Skeletal muscle satellite cell (primary cell): ENCODE data around the gene TARS3.

Experiments used
- H3K27me3 ChIP-seq: 2 replicates; pipeline ENCODE4 v1.7.0; 2013; ENCODE audit warnings: low read length; ENCODE audit not compliant: control insufficient read depth, insufficient read depth
- H3K36me3 ChIP-seq: 2 replicates; pipeline ENCODE4 v1.7.0; 2013; ENCODE audit warnings: mild to moderate bottlenecking, control low read depth, low read length; ENCODE audit not compliant: insufficient read depth
- H3K4me1 ChIP-seq: 2 replicates; pipeline ENCODE4 v1.7.0; 2013; ENCODE audit warnings: low read length; ENCODE audit not compliant: control insufficient read depth, insufficient read depth
- H3K4me2 ChIP-seq: 2 replicates; pipeline ENCODE4 v1.7.0; 2013; ENCODE audit warnings: mild to moderate bottlenecking, low read length
- H3K4me3 ChIP-seq: 2 replicates; pipeline ENCODE4 v1.7.0; 2013; ENCODE audit warnings: low read length
- H3K9ac ChIP-seq: 2 replicates; pipeline ENCODE4 v1.7.0; 2013; ENCODE audit warnings: mild to moderate bottlenecking, low read depth, low read length, moderate library complexity
- H3K9me3 ChIP-seq: replicated peaks from 2 replicates; pipeline ENCODE4 v1.7.0; 2013; ENCODE audit warnings: mild to moderate bottlenecking, control low read depth, low read length

Gene TARS3

GRCh38 chr15:101619615-101619865 is 104.7 kb downstream of the TARS3 start:
- H3K27me3 ChIP-seq, result no peaks in the 10 kb centered on the region
- no peak overlapping the region for H3K4me3 ChIP-seq
- no peak overlapping the region for H3K4me2 ChIP-seq
- H3K9ac ChIP-seq, result no peak overlapping the region
- H3K9me3 ChIP-seq, result no peaks in the 10 kb centered on the region
- H3K36me3 ChIP-seq, result no peaks in the 10 kb centered on the region
- H3K4me1 ChIP-seq, result peaks cover 24% of the 10 kb centered on the region

- no peak overlapping the region for H3K4me3 ChIP-seq
- H3K27me3 ChIP-seq, result peaks cover 4% of the 10 kb centered on the region
- H3K9ac ChIP-seq, result no peak overlapping the region
- no peak overlapping the region for H3K4me2 ChIP-seq
- H3K36me3 ChIP-seq, result no peaks in the 10 kb centered on the region
- peaks cover 29% of the 10 kb centered on the region for H3K4me1 ChIP-seq
- H3K9me3 ChIP-seq, result no peaks in the 10 kb centered on the region
Observed at GRCh38 chr15:101618851-101619614, 105.2 kb downstream of the TARS3 start.

- no peak overlapping the region for H3K4me2 ChIP-seq
- H3K4me1 ChIP-seq, result peaks cover 38% of the 10 kb centered on the region
- H3K9ac ChIP-seq, result no peak overlapping the region
- peaks cover 12% of the 10 kb centered on the region for H3K27me3 ChIP-seq
- no peaks in the 10 kb centered on the region for H3K9me3 ChIP-seq
- no peaks in the 10 kb centered on the region for H3K36me3 ChIP-seq
- no peak overlapping the region for H3K4me3 ChIP-seq
Observed at GRCh38 chr15:101618076-101618475, 106.2 kb downstream of the TARS3 start.

GRCh38 chr15:101617390-101617965 is 106.8 kb downstream of the TARS3 start:
- H3K4me3 ChIP-seq, result no peak overlapping the region
- H3K27me3 ChIP-seq, result peaks cover 14% of the 10 kb centered on the region
- H3K4me2 ChIP-seq, result no peak overlapping the region
- no peaks in the 10 kb centered on the region for H3K36me3 ChIP-seq
- H3K9me3 ChIP-seq, result no peaks in the 10 kb centered on the region
- no peak overlapping the region for H3K9ac ChIP-seq
- peaks cover 38% of the 10 kb centered on the region for H3K4me1 ChIP-seq

GRCh38 chr15:101615986-101616848 is 108.1 kb downstream of the TARS3 start:
- H3K4me3 ChIP-seq, result peak overlapping the region; percentile 47

GRCh38 chr15:101615414-101615985 is 108.8 kb downstream of the TARS3 start:
- Histone ChIP-seq H3K27me3 (peaks cover 14% of the 10 kb centered on the region), H3K9ac (peak overlapping the region; percentile 31), H3K4me2 (peak overlapping the region; percentile 76), H3K4me3 (peak overlapping the region; percentile 47), H3K36me3 (no peaks in the 10 kb centered on the region), H3K4me1 (peaks cover 38% of the 10 kb centered on the region), H3K9me3 (no peaks in the 10 kb centered on the region)

More at GRCh38 chr15:101615986-101616848, 108.1 kb downstream of the TARS3 start:
- Histone ChIP-seq H3K9me3 (no peaks in the 10 kb centered on the region), H3K36me3 (no peaks in the 10 kb centered on the region), H3K4me1 (peaks cover 38% of the 10 kb centered on the region), H3K4me2 (peak overlapping the region; percentile 76), H3K27me3 (peaks cover 14% of the 10 kb centered on the region), H3K9ac (peak overlapping the region; percentile 12)

- peaks cover 38% of the 10 kb centered on the region for H3K4me1 ChIP-seq
- H3K9me3 ChIP-seq, result no peaks in the 10 kb centered on the region
- H3K4me3 ChIP-seq, result no peak overlapping the region
- no peaks in the 10 kb centered on the region for H3K36me3 ChIP-seq
- no peak overlapping the region for H3K9ac ChIP-seq
- peaks cover 14% of the 10 kb centered on the region for H3K27me3 ChIP-seq
- no peak overlapping the region for H3K4me2 ChIP-seq
Observed at GRCh38 chr15:101614761-101615160, 109.5 kb downstream of the TARS3 start.

- Histone ChIP-seq H3K36me3 (no peaks in the 10 kb centered on the region), H3K9ac (no peak overlapping the region), H3K4me3 (no peak overlapping the region), H3K4me1 (peaks cover 38% of the 10 kb centered on the region), H3K9me3 (no peaks in the 10 kb centered on the region), H3K27me3 (peaks cover 14% of the 10 kb centered on the region), H3K4me2 (no peak overlapping the region)
Observed at GRCh38 chr15:101614001-101614585, 110.2 kb downstream of the TARS3 start.

- Histone ChIP-seq H3K4me1 (peaks cover 38% of the 10 kb centered on the region), H3K4me3 (no peak overlapping the region), H3K36me3 (no peaks in the 10 kb centered on the region), H3K9me3 (no peaks in the 10 kb centered on the region), H3K4me2 (no peak overlapping the region), H3K9ac (no peak overlapping the region), H3K27me3 (peaks cover 14% of the 10 kb centered on the region)
Observed at GRCh38 chr15:101613130-101614000, 110.9 kb downstream of the TARS3 start.

- Histone ChIP-seq H3K9ac (no peak overlapping the region), H3K27me3 (peaks cover 14% of the 10 kb centered on the region), H3K4me2 (no peak overlapping the region), H3K4me1 (peaks cover 38% of the 10 kb centered on the region), H3K4me3 (no peak overlapping the region), H3K36me3 (no peaks in the 10 kb centered on the region), H3K9me3 (no peaks in the 10 kb centered on the region)
Observed at GRCh38 chr15:101612676-101613075, 111.6 kb downstream of the TARS3 start.
